ENCODE measurements around the gene ANKFY1.
A peak's percentile ranks its signal among the peaks of the same experiment; 100 is the strongest.

The ANKFY1 gene

GRCh38 chr17:4215882-4216570, 47.8 kb downstream of the ANKFY1 start:
- no peak for DNase-seq

GRCh38 chr17:4214157-4214556, 49.6 kb downstream of the ANKFY1 start:
- DNase-seq: no peak

GRCh38 chr17:4209611-4210010, 54.2 kb downstream of the ANKFY1 start:
- DNase-seq: no peak

GRCh38 chr17:4208238-4208637, 55.5 kb downstream of the ANKFY1 start:
- DNase-seq: no peak

- DNase-seq: no peak
These were observed 56.8 kb downstream of the ANKFY1 start for GRCh38 chr17:4206962-4207361.

DNA sequence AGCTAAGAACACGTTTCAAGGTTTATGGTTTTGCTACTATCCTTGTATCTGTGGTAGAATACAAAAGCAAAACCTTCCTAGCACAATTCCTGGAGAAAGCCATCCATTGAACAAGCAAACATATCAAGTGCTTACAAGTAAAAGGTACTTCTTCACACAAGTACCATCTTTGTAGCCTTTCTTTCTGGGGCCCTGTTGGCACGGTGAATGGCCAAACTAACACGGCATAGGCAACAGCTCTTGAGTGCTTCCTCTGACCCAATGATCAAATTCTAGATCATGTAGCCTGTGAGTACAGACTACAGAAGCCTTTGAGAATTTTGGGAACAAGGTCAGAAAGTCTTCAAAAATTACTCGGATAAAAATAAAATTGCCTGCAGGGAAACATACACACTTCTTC, 57.9 kb downstream of the ANKFY1 start:
- DNase-seq: no peak

GRCh38 chr17:4204710-4205173, 59.0 kb downstream of the ANKFY1 start:
- no peak for DNase-seq

DNA sequence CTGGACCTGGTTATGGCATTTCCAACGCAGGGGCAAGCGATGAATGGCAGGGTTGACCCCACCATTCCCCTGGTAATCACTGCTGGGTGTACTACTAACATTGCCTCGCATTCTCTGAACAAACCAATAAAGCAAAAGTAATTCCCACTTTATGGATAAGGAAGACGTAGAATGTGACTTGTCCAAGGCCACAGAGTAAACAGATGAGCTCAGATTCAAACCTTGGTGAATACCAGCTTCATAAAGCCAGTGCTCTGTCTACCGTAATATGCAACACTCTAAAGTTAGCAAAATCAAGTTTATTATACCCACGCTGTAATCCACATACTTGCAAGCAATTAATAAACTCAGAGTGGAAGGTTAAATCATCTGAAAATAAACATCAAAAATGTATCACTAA, 59.6 kb downstream of the ANKFY1 start:
- DNase-seq: no peak

DNA sequence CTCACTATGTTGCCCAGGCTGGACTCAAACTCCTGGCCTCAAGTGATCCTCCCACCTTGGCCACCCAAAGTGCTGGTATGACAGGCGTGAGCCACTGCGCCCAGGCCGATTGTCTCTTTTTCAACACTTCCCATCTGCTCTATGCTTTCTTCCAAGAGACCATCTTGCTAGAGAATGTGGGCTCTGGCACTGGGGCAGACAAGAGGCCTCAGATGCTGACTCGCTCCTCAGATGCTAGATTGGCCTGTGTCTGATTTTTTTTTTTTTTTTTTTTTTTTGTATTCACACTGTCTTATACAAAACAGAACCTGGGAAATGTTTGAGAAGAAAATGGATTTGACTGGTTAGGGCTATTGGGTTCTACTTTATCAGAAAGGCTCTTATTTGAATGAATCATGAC, 62.6 kb downstream of the ANKFY1 start:
- DNase-seq: no peak

DNA sequence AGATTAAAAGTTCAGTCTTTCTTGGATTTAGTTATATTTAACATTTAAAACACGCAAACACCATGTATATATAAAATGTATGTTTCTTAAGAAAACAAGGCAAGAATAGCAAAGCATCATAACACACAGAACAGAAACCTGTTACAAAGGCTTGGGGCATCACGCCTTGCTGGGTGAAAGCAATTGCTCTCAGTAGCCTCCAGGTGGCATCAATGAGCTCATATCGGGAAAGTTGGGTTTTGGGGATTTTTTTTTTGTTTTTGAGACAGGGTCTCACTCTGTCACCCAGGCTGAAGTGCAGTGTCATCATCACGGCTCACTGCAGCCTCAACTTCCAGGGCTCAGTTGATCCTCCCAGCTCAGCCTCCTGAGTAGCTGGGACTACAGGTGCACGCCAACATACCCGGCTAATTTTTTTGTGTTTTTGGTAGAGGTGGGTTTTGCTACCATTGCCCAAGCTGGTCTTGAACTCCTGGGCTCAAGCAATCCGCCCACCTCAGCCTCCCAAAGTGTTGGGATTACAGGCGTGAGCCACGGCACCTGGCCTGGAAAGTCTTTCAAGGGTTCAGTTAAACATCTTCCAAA, 63.9 kb downstream of the ANKFY1 start:
- no peak for DNase-seq

- DNase-seq: no peak
These were observed 64.8 kb downstream of the ANKFY1 start for GRCh38 chr17:4198995-4199394.

DNA sequence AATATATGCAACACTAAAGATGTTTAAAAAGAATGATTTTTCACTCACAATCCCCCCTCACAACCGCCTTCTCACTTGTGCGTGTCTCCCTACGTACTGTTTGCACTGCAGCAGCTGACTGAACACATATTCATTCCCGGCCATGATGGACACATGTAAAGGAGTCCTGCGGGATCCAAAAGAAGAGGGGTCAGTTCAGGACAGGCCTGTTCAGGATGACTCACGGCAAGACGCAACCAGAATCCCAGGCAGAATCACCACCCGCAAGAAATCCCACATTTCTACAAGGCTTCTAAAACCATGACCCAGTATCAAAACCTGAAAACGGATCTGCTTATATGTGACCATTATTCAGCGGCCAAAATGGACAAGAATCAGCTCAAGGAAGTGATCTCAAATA, 68.5 kb downstream of the ANKFY1 start:
- no peak for DNase-seq

DNA sequence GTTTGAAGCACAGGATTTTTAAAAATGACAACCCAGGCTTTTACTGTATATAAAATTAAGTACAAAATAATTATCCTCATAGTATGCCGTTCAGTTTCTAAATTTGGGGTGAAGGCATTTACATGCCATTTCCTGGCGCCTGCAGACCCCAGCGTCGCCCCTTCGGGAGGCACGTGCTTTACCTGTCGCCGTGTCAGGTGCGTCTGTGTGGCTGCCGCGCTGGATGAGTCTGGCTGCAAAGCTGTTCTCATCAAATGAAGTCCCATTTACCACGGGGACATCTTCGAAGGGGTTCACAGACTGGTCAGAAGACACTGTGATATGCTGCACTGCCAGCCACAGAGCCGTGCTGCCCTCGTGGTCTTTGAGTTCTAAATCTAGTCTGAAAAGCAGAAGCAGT, 69.0 kb downstream of the ANKFY1 start:
- no peak for DNase-seq

DNA sequence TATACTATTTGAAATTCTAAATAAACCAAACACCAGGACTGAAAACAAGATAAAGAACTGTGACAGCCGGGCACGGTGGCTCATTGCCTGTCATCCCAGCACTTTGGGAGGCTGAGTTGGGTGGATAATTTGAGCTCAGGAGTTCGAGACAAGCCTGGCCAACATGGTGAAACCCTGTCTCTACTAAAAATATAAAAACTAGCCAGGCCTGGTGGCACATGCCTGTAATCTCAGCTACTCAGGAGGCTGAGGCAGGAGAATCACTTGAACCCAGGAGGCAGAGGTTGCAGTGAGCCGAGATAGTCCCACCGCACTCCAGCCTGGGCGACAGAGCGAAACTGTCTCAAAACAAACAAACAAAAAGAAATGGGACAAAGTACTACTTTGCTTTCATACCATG, 73.0 kb downstream of the ANKFY1 start:
- DNase-seq: peak; percentile 23

DNA sequence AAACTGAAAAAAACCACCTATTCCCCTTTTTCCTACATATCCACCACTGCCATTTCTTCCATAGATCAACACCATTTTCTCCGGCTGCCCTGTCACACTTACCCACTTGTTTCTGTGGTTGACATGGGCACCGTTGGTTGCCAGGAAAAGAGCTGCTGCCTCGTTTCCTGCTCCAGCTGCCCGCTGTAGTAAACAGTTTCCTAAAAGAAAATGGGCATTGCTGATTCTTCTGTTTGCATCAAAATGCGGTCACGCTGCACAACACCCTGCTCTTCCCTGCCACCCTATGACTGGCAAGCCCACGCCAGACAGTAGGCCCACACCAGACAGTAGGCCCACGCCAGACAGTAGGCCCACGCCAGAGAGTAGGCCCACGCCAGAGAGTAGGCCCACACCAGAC, 74.5 kb downstream of the ANKFY1 start:
- no peak for DNase-seq

DNA sequence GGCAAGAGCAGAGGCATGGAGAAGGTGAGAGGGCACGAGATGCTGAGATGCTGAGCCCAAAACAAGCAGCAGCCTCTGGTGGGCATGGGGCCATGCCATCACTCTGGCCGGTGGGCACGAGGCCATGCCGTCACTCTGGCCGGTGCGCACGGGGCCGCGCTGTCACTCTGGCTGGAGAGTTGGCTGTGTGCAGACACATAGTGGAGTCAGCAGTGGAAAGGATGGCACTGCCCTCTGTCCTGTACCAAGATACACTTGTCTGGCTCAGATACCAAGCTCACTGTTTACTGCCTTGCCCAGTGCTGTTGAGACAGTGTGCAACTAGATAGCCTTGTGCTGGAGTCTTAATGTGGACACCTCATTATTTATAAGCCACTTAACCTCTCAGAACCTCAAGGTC, 75.7 kb downstream of the ANKFY1 start:
- no peak for DNase-seq

- no peak for DNase-seq
These were observed 76.7 kb downstream of the ANKFY1 start for GRCh38 chr17:4187076-4187475.

DNA sequence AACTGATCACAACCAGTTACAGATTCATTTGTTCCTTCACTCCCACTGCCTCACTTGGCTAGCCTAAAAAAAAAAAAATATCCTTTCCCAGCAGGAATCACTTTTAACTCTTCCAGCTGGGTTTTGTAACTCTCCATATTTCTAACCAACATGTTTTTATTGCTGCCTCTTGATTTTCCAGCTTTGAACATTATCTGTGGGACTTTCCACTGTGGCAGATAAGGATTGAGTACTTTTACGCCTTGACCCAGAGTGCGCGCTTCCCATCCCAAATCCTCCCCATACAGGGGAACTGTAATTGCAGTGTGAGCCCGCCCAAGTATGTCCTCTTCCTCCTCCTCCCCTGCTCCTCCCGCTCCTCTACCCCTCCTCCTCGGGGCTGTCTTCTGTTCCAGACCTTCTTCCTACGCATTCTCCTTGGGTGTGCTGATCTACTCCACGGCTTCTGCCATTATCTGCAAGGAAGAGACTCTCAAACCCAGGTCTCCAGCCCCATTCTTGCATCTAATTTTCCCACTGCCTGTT, 77.4 kb downstream of the ANKFY1 start:
- DNase-seq: no peak

GRCh38 chr17:4185656-4186055, 78.1 kb downstream of the ANKFY1 start:
- DNase-seq: no peak

DNA sequence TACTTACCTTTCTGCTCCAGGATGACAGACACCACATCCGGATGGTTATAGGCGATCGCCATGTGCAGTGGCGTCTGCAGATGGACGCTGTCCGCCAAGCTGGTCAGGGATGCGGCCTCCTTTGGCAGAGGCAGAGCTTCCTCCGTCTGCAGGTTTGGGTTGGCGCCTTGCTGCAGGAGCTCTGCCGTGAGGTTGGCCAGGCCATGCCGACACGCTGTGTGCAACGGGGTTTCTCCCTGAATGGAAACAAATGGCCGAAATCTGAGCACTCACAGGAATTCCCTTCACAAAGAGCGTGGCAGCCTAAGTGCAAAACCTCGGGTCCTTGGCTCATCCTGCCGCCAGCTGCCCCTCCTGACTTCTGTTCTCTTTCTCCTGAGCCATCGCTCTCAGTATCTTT, 79.0 kb downstream of the ANKFY1 start:
- DNase-seq: no peak

GRCh38 chr17:4182043-4182442, 81.7 kb downstream of the ANKFY1 start:
- DNase-seq: no peak

GRCh38 chr17:4180791-4181190, 83.0 kb downstream of the ANKFY1 start:
- DNase-seq: no peak

- DNase-seq: no peak
These were observed 84.7 kb downstream of the ANKFY1 start for GRCh38 chr17:4179071-4179470.

GRCh38 chr17:4178651-4179050, 85.1 kb downstream of the ANKFY1 start:
- no peak for DNase-seq

DNA sequence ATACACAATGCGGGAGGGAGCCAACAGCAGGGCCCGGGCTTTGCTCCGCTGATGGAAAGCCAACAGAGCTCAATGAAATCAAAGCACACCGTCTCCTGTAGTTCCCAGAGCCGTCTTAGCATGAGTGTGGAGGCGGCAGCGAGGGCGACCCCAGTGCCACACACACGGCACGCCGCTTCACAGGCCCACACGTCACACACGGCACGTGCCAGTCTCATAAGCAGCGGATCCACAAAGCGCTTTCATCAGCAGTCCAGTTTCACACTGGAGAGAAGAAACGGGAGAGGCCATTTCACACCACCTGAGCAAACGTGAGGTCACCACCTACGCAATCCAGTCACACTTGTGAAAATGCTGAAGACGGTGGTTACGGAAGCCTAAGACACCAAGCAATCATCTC, 86.0 kb downstream of the ANKFY1 start:
- no peak for DNase-seq
